AG10803 (cell line): ENCODE data around the gene STMN1.

Source experiments
- DNase-seq: peaks from one replicate; pipeline ENCODE4 v3.0.0; 2010; ENCODE audit warnings: low read depth
- H3K4me3 ChIP-seq: 2 replicates; pipeline ENCODE4 v1.5.1; 2011; ENCODE audit warnings: mild to moderate bottlenecking, low read length, control low read depth
- CTCF ChIP-seq: conservative IDR thresholded peaks from 2 replicates; pipeline ENCODE4 v1.5.1; 2011; ENCODE audit warnings: mild to moderate bottlenecking, low read length, control low read depth, inconsistent platforms

STMN1 gene

GRCh38 chr1:25879675-25880074 lies 26.5 kb downstream of the STMN1 start:
- H3K4me3 ChIP-seq, result no peak overlapping the region
- TF ChIP-seq CTCF, result no peak
- no peak for DNase-seq

- no peak for DNase-seq
- TF ChIP-seq CTCF, result no peak
- no peak overlapping the region for H3K4me3 ChIP-seq
Measured at GRCh38 chr1:25878690-25879089, 27.5 kb downstream of the STMN1 start.

GRCh38 chr1:25877155-25877554 lies 29.1 kb downstream of the STMN1 start:
- TF ChIP-seq CTCF, result no peak
- no peak for DNase-seq
- no peak overlapping the region for H3K4me3 ChIP-seq

- no peak for TF ChIP-seq CTCF
- no peak overlapping the region for H3K4me3 ChIP-seq
Measured at GRCh38 chr1:25876693-25877077, 29.5 kb downstream of the STMN1 start.

GRCh38 chr1:25875856-25876692 lies 30.1 kb downstream of the STMN1 start:
- no peak for DNase-seq
- peak overlapping the region; percentile 58 for H3K4me3 ChIP-seq
- TF ChIP-seq CTCF, result no peak

More at GRCh38 chr1:25876693-25877077, 29.5 kb downstream of the STMN1 start:
- DNase-seq, result no peak

- DNase-seq, result peak; percentile 76
- TF ChIP-seq CTCF, result peak; percentile 25; the same call in 1 of the 2 replicates
- H3K4me3 ChIP-seq, result peak within 1 kb of the TSS; percentile 78
Measured at GRCh38 chr1:25875154-25875855, 30.9 kb downstream of the STMN1 start, which contains the start of gene PAQR7. Gene PAQR7 (minus strand): TSS chr1:25875708. CDS start chr1:25863839, 11,869 bp downstream.
